ENCODE data around the gene CDCP2.

DNA sequence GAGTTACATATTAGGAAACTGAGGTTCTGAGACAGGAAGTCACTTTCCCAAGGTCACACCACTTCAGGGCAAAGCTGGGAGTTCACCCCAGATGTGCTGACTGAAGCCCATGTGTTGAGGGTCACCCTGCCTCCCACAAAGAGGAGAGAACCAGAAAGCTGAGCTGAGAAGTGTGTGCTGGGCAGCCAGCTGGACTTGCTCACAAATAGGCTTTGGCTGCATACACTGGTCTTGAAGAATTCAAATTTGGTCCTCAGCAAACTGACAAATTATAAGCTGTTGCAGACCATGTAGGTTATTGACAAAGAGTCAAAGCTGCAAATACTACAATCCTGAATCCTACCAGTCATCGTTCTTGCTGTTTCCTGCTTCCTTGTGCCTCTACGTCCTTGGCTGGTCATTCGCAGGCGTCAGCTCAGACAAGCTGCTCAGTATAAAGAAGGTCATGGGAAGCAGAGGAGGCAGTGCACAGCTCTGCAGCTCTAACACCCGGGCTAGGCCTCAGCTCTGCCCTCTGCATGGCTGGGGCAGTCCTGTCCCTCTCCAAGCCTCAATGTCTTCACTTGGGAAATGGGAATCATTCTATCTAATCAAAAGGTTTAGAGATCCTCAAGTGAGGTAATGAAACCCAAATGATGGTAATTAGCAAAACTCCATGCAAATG is 40.0 kb downstream of the CDCP2 start:
- TF ChIP-seq CTCF (IDR thresholded peaks at IDR 0.05) (no peak), POLR2A (IDR thresholded peaks at IDR 0.05) (no peak)

Measured in thyroid gland (tissue), 4 donors.